Mesenchymal stem cell (in vitro differentiated cells and primary cell): Measurements from ENCODE around the gene CCDC92B. TPM values are rescaled to one million over a fixed set of nuclear protein-coding genes. Genes with fewer than 3 reads are reported as not detected.

Source experiments
- DNase-seq: peaks from one replicate; pipeline ENCODE4 v3.0.0-alpha.2; 2013
- H2AFZ ChIP-seq: one replicate; pipeline ENCODE4 v1.6.1; 2013; ENCODE audit warnings: low read depth, mild to moderate bottlenecking, control low read depth, inconsistent platforms, low read length, moderate library complexity
- H2AK5ac ChIP-seq: 2 replicates; pipeline ENCODE4 v1.6.1; 2013; ENCODE audit warnings: low read length, moderate library complexity, mild to moderate bottlenecking, inconsistent platforms; ENCODE audit not compliant: severe bottlenecking
- H2BK120ac ChIP-seq: one replicate; pipeline ENCODE4 v1.6.1; 2013; ENCODE audit warnings: low read depth, mild to moderate bottlenecking, inconsistent platforms, low read length, moderate library complexity
- H2BK12ac ChIP-seq, 2 experiments: one replicate each; pipeline ENCODE4 v1.6.1; 2013; ENCODE audit warnings: inconsistent platforms in 2 of 2, low read length in 2 of 2, mild to moderate bottlenecking in 2 of 2, moderate library complexity in 2 of 2, control low read depth in 1 of 2
- H2BK15ac ChIP-seq: one replicate; pipeline ENCODE4 v1.6.1; 2013; ENCODE audit warnings: mild to moderate bottlenecking, low read depth, inconsistent platforms; ENCODE audit not compliant: poor library complexity, severe bottlenecking
- H2BK5ac ChIP-seq: 2 replicates; pipeline ENCODE4 v1.6.1; 2013; ENCODE audit warnings: low read depth, mild to moderate bottlenecking, low read length, control low read depth, inconsistent platforms; ENCODE audit not compliant: poor library complexity, severe bottlenecking
- H3K14ac ChIP-seq, 2 experiments: one replicate each; pipeline ENCODE4 v1.6.1; 2013; ENCODE audit warnings: inconsistent platforms in 2 of 2, low read length in 2 of 2, control low read depth in 1 of 2, mild to moderate bottlenecking in 1 of 2, moderate library complexity in 1 of 2
- H3K18ac ChIP-seq, 2 experiments: one replicate each; pipeline ENCODE4 v1.6.1; 2013; ENCODE audit warnings: inconsistent platforms in 2 of 2, low read length in 2 of 2, control low read depth in 1 of 2, low read depth in 1 of 2, mild to moderate bottlenecking in 1 of 2
- H3K23ac ChIP-seq, 2 experiments: one replicate each; pipeline ENCODE4 v1.6.1; 2013; ENCODE audit warnings: inconsistent platforms in 2 of 2, low read length in 2 of 2, mild to moderate bottlenecking in 2 of 2, moderate library complexity in 2 of 2, control low read depth in 1 of 2
- H3K27ac ChIP-seq: 2 replicates; pipeline ENCODE4 v1.5.1; 2013; ENCODE audit warnings: mild to moderate bottlenecking, moderate library complexity, low read length, control low read depth, inconsistent platforms; ENCODE audit not compliant: poor library complexity, severe bottlenecking
- H3K27me3 ChIP-seq, 2 experiments: 2 replicates each; pipeline versions ENCODE4 v1.6.1 to v1.7.0; 2013; ENCODE audit warnings: low read length in 2 of 2, mild to moderate bottlenecking in 2 of 2, moderate library complexity in 2 of 2, control low read depth in 1 of 2, inconsistent platforms in 1 of 2; ENCODE audit not compliant: control insufficient read depth in 1 of 2, insufficient read depth in 1 of 2
- H3K36me3 ChIP-seq, 2 experiments: 2 replicates each; pipeline versions ENCODE4 v1.6.1 to v1.7.0; 2013; ENCODE audit warnings: low read length in 2 of 2, control low read depth in 1 of 2, inconsistent platforms in 1 of 2, low read depth in 1 of 2, mild to moderate bottlenecking in 1 of 2; ENCODE audit not compliant: insufficient read depth in 2 of 2, control insufficient read depth in 1 of 2
- H3K4ac ChIP-seq, 2 experiments: one replicate each; pipeline ENCODE4 v1.6.1; 2013; ENCODE audit warnings: inconsistent platforms in 2 of 2, low read length in 2 of 2, mild to moderate bottlenecking in 2 of 2, moderate library complexity in 2 of 2, control low read depth in 1 of 2, low read depth in 1 of 2
- H3K4me1 ChIP-seq: 2 replicates; pipeline ENCODE4 v1.6.1; 2013; ENCODE audit warnings: low read depth, low read length, control low read depth; ENCODE audit not compliant: control insufficient read depth, insufficient read depth
- H3K4me2 ChIP-seq: 2 replicates; pipeline ENCODE4 v1.6.1; 2013; ENCODE audit warnings: low read length, mild to moderate bottlenecking, inconsistent platforms; ENCODE audit not compliant: poor library complexity, severe bottlenecking
- H3K4me3 ChIP-seq, 2 experiments: 2 replicates each; pipeline versions ENCODE4 v1.5.1 to v1.7.0; 2013; ENCODE audit warnings: low read length in 2 of 2, mild to moderate bottlenecking in 2 of 2, control low read depth in 1 of 2, low read depth in 1 of 2; ENCODE audit not compliant: insufficient read depth in 1 of 2
- H3K79me1 ChIP-seq: replicated peaks from 2 replicates; pipeline ENCODE4 v1.6.1; 2013; ENCODE audit warnings: mild to moderate bottlenecking, control low read depth, low read length, inconsistent platforms; ENCODE audit not compliant: poor library complexity, severe bottlenecking
- H3K9ac ChIP-seq: 2 replicates; pipeline ENCODE4 v1.7.0; 2013; ENCODE audit warnings: mild to moderate bottlenecking, low read length, moderate library complexity
- H3K9me3 ChIP-seq: 2 replicates; pipeline ENCODE4 v1.7.0; 2013; ENCODE audit warnings: mild to moderate bottlenecking, low read length; ENCODE audit not compliant: control insufficient read depth
- H4K8ac ChIP-seq: one replicate; pipeline ENCODE4 v1.6.1; 2013; ENCODE audit warnings: inconsistent platforms, mild to moderate bottlenecking, low read length, moderate library complexity
- H4K91ac ChIP-seq: one replicate; pipeline ENCODE4 v1.6.1; 2013; ENCODE audit warnings: mild to moderate bottlenecking, low read length, inconsistent platforms
- WGBS: methylation state at CpG from one replicate; pipeline ENCODE4 v1.1.7; 2013; ENCODE audit warnings: mixed read lengths; 5-methylcytosine and 5-hydroxymethylcytosine counted together
- polyA plus RNA-seq, 2 experiments: library from polyadenylated mRNA; stranded (reverse); fragments of 200-250 nt; gene quantifications; one replicate each; pipeline ENCODE4 v1.2.3, GENCODE V29; 2013

The CCDC92B gene
- polyA plus RNA-seq (2013, experiment 1 of 2), result not detected
- polyA plus RNA-seq (2013, experiment 2 of 2), result not detected

GRCh38 chr17:2749058-2749783, at the start of gene CCDC92B:
Gene CCDC92B (minus strand): TSS chr17:2749652. CDS start chr17:2735145, 14,507 bp downstream.
- Histone ChIP-seq H3K4me2 (peak within 1 kb of the TSS; percentile 48), H3K4ac (no peak within 1 kb of the TSS), H2BK15ac (no peak within 1 kb of the TSS), H3K9me3 (no peaks in the 10 kb centered on the region), H4K91ac (no peak within 1 kb of the TSS), H3K27me3 (peaks cover 52 to 77% of the 10 kb centered on the region in 2 experiments), H2BK12ac (no peak within 1 kb of the TSS), H2BK5ac (no peak within 1 kb of the TSS), H3K23ac (no peak within 1 kb of the TSS), H3K4me3 (no peak within 1 kb of the TSS), H2BK120ac (no peak within 1 kb of the TSS), H3K36me3 (no peaks in the 10 kb centered on the region), H3K18ac (no peak within 1 kb of the TSS), H2AFZ (no peak within 1 kb of the TSS), H3K9ac (no peak within 1 kb of the TSS), H3K14ac (no peak within 1 kb of the TSS), H3K27ac (no peak within 1 kb of the TSS), H4K8ac (no peak within 1 kb of the TSS), H3K79me1 (no peaks in the 10 kb centered on the region), H3K4me1 (peaks cover 9% of the 10 kb centered on the region), H2AK5ac (no peak within 1 kb of the TSS)
- WGBS, result 10% methylated on average over 16 of the region's 76 CpGs
- no peak for DNase-seq

- Histone ChIP-seq H4K91ac (no peak overlapping the region), H3K79me1 (no peaks in the 10 kb centered on the region), H3K14ac (no peak overlapping the region), H4K8ac (no peak overlapping the region), H2AFZ (no peak overlapping the region), H2AK5ac (no peak overlapping the region), H3K36me3 (no peaks in the 10 kb centered on the region), H3K4ac (no peak overlapping the region), H3K4me3 (peak overlapping the region in 1 of 2 experiments; percentile 31), H2BK120ac (no peak overlapping the region), H3K18ac (no peak overlapping the region), H3K9ac (no peak overlapping the region), H3K4me2 (no peak overlapping the region), H3K27ac (no peak overlapping the region), H3K4me1 (peaks cover 7% of the 10 kb centered on the region), H3K23ac (no peak overlapping the region), H2BK15ac (no peak overlapping the region), H2BK12ac (no peak overlapping the region), H3K9me3 (no peaks in the 10 kb centered on the region), H3K27me3 (peaks cover 48 to 75% of the 10 kb centered on the region in 2 experiments), H2BK5ac (no peak overlapping the region)
- WGBS, result 6% methylated on average over 11 of the region's 11 CpGs
- no peak for DNase-seq
These were observed 49.2 kb upstream of the CCDC92B start for GRCh38 chr17:2798678-2799077.

GRCh38 chr17:2798188-2798587, 48.7 kb upstream of the CCDC92B start:
- Histone ChIP-seq H3K9ac (no peak overlapping the region), H2AK5ac (no peak overlapping the region), H2BK5ac (no peak overlapping the region), H2BK12ac (no peak overlapping the region), H3K4ac (no peak overlapping the region), H2AFZ (no peak overlapping the region), H3K9me3 (no peaks in the 10 kb centered on the region), H3K23ac (no peak overlapping the region), H3K4me3 (no peak overlapping the region), H2BK120ac (no peak overlapping the region), H3K18ac (no peak overlapping the region), H3K36me3 (no peaks in the 10 kb centered on the region), H4K8ac (no peak overlapping the region), H3K27me3 (peaks cover 46 to 75% of the 10 kb centered on the region in 2 experiments), H3K79me1 (no peaks in the 10 kb centered on the region), H2BK15ac (no peak overlapping the region), H3K4me1 (peaks cover 7% of the 10 kb centered on the region), H3K4me2 (no peak overlapping the region), H3K14ac (no peak overlapping the region), H4K91ac (no peak overlapping the region), H3K27ac (no peak overlapping the region)
- 77% methylated on average over 11 of the region's 11 CpGs for WGBS
- DNase-seq, result no peak

GRCh38 chr17:2797637-2798036, 48.2 kb upstream of the CCDC92B start:
- H2BK5ac ChIP-seq, result no peak overlapping the region
- no peak overlapping the region for H3K27ac ChIP-seq
- H2BK15ac ChIP-seq, result no peak overlapping the region
- peaks cover 42 to 73% of the 10 kb centered on the region in 2 experiments for H3K27me3 ChIP-seq
- no peak overlapping the region for H4K8ac ChIP-seq
- H3K23ac ChIP-seq, result no peak overlapping the region
- no peaks in the 10 kb centered on the region for H3K36me3 ChIP-seq
- no peak overlapping the region for H3K9ac ChIP-seq
- no peak overlapping the region for H2AK5ac ChIP-seq
- no peak overlapping the region for H3K4me3 ChIP-seq
- no peak overlapping the region for H3K4ac ChIP-seq
- no peak overlapping the region for H3K14ac ChIP-seq
- no peak overlapping the region for H2BK12ac ChIP-seq
- H2AFZ ChIP-seq, result no peak overlapping the region
- WGBS, result 90% methylated on average over 11 of the region's 11 CpGs
- H3K4me1 ChIP-seq, result peaks cover 7% of the 10 kb centered on the region
- H3K9me3 ChIP-seq, result no peaks in the 10 kb centered on the region
- H3K79me1 ChIP-seq, result no peaks in the 10 kb centered on the region
- H4K91ac ChIP-seq, result no peak overlapping the region
- no peak overlapping the region for H3K18ac ChIP-seq
- no peak overlapping the region for H3K4me2 ChIP-seq
- H2BK120ac ChIP-seq, result no peak overlapping the region
- DNase-seq, result no peak
